H9 (cell line): ENCODE data around the gene GAB3. TPM values are rescaled to one million over a fixed set of nuclear protein-coding genes. Genes with fewer than 3 reads are reported as not detected.

Experiments used
- DNase-seq: peaks from one replicate; pipeline ENCODE4 v3.0.0-alpha.2; 2017
- H2AFZ ChIP-seq: one replicate; pipeline ENCODE4 v1.6.1; 2013; ENCODE audit warnings: mild to moderate bottlenecking, low read length, control low read depth, moderate library complexity
- H2AK5ac ChIP-seq: 2 replicates; pipeline ENCODE4 v1.6.1; 2013; ENCODE audit warnings: low read length, control low read depth, mixed read lengths; ENCODE audit not compliant: insufficient read length
- H2BK120ac ChIP-seq: one replicate; pipeline ENCODE4 v1.6.1; 2013; ENCODE audit warnings: low read depth, mild to moderate bottlenecking, low read length, control low read depth, inconsistent platforms; ENCODE audit not compliant: poor library complexity, severe bottlenecking
- H2BK12ac ChIP-seq: 2 replicates; pipeline ENCODE4 v1.6.1; 2013; ENCODE audit warnings: low read length, control low read depth, mixed read lengths, low read depth; ENCODE audit not compliant: insufficient read length
- H2BK15ac ChIP-seq: 2 replicates; pipeline ENCODE4 v1.6.1; 2013; ENCODE audit warnings: low read depth, low read length, control low read depth
- H2BK20ac ChIP-seq: one replicate; pipeline ENCODE4 v1.6.1; 2013; ENCODE audit warnings: low read depth, mild to moderate bottlenecking, low read length, control low read depth, inconsistent platforms; ENCODE audit not compliant: poor library complexity, severe bottlenecking
- H2BK5ac ChIP-seq: 2 replicates; pipeline ENCODE4 v1.6.1; 2013; ENCODE audit warnings: low read length, control low read depth, mixed read lengths; ENCODE audit not compliant: insufficient read length
- H3K14ac ChIP-seq: 2 replicates; pipeline ENCODE4 v1.6.1; 2013; ENCODE audit warnings: low read length, control low read depth; ENCODE audit not compliant: insufficient read depth
- H3K18ac ChIP-seq: 2 replicates; pipeline ENCODE4 v1.6.1; 2013; ENCODE audit warnings: low read depth, mild to moderate bottlenecking, mixed read lengths, low read length, control low read depth; ENCODE audit not compliant: insufficient read length
- H3K23ac ChIP-seq: 2 replicates; pipeline ENCODE4 v1.6.1; 2013; ENCODE audit warnings: low read length, control low read depth, mixed read lengths, low read depth; ENCODE audit not compliant: insufficient read length
- H3K23me2 ChIP-seq: 2 replicates; pipeline ENCODE4 v1.6.1; 2013; ENCODE audit warnings: low read depth, mild to moderate bottlenecking, mixed read lengths, low read length, control low read depth; ENCODE audit not compliant: insufficient read length, poor library complexity, severe bottlenecking
- H3K27ac ChIP-seq: 2 replicates; pipeline ENCODE4 v1.5.1; 2013; ENCODE audit warnings: low read length, control low read depth, mixed read lengths, low read depth; ENCODE audit not compliant: insufficient read length
- H3K27me3 ChIP-seq: 2 replicates; pipeline ENCODE4 v1.6.1; 2013; ENCODE audit warnings: low read length, control low read depth, inconsistent platforms; ENCODE audit not compliant: insufficient read depth
- H3K4ac ChIP-seq: 2 replicates; pipeline ENCODE4 v1.6.1; 2013; ENCODE audit warnings: low read depth, mild to moderate bottlenecking, control low read depth, inconsistent platforms, low read length, moderate library complexity
- H3K4me1 ChIP-seq: 2 replicates; pipeline ENCODE4 v1.6.1; 2013; ENCODE audit warnings: low read length, control low read depth, inconsistent platforms; ENCODE audit not compliant: insufficient read depth
- H3K4me2 ChIP-seq: 2 replicates; pipeline ENCODE4 v1.6.1; 2013; ENCODE audit warnings: low read length, control low read depth, mixed read lengths; ENCODE audit not compliant: insufficient read length, insufficient read depth
- H3K56ac ChIP-seq: 2 replicates; pipeline ENCODE4 v1.6.1; 2013; ENCODE audit warnings: low read depth, mild to moderate bottlenecking, mixed read lengths, low read length, control low read depth; ENCODE audit not compliant: insufficient read length
- H3K79me1 ChIP-seq: 2 replicates; pipeline ENCODE4 v1.6.1; 2013; ENCODE audit warnings: low read depth, mild to moderate bottlenecking, moderate library complexity, low read length, control low read depth, inconsistent platforms; ENCODE audit not compliant: insufficient read depth, poor library complexity, severe bottlenecking
- H3K79me2 ChIP-seq: 2 replicates; pipeline ENCODE4 v1.6.1; 2013; ENCODE audit warnings: low read length, control low read depth, inconsistent platforms; ENCODE audit not compliant: insufficient read depth
- H3K9ac ChIP-seq: 2 replicates; pipeline ENCODE4 v1.6.1; 2013; ENCODE audit warnings: low read length, control low read depth, mixed read lengths; ENCODE audit not compliant: insufficient read length; ENCODE audit errors: extremely low read depth
- H3K9me3 ChIP-seq: one replicate; pipeline ENCODE4 v1.6.1; 2013; ENCODE audit warnings: low read depth, low read length, inconsistent platforms; ENCODE audit not compliant: control insufficient read depth
- H3T11ph ChIP-seq: one replicate; pipeline ENCODE4 v1.6.1; 2013; ENCODE audit warnings: mild to moderate bottlenecking, low read length, control low read depth, inconsistent platforms
- H4K20me1 ChIP-seq: one replicate; pipeline ENCODE4 v1.6.1; 2013; ENCODE audit not compliant: control insufficient read depth, insufficient read length, insufficient read depth
- H4K5ac ChIP-seq: 2 replicates; pipeline ENCODE4 v1.6.1; 2013; ENCODE audit warnings: low read depth, mild to moderate bottlenecking, mixed read lengths, low read length, control low read depth; ENCODE audit not compliant: insufficient read length
- H4K8ac ChIP-seq: replicated peaks from 2 replicates; pipeline ENCODE4 v1.6.1; 2013; ENCODE audit warnings: low read length, control low read depth, mixed read lengths, low read depth; ENCODE audit not compliant: insufficient read length
- H4K91ac ChIP-seq: 2 replicates; pipeline ENCODE4 v1.6.1; 2013; ENCODE audit warnings: low read depth, mild to moderate bottlenecking, moderate library complexity, mixed read lengths, low read length, control low read depth; ENCODE audit not compliant: insufficient read length
- H3K27ac Mint-ChIP-seq, 3 experiments: 2 replicates in 2 of 3; 3 replicates in 1 of 3; pipeline ENCODE4 v1.8.0; 2020 to 2021; ENCODE audit warnings: mixed read lengths in 3 of 3, mild to moderate bottlenecking in 1 of 3, moderate library complexity in 1 of 3
- H3K27me3 Mint-ChIP-seq: 2 replicates; pipeline ENCODE4 v1.8.0; 2021; ENCODE audit warnings: low read depth, mild to moderate bottlenecking, moderate library complexity, mixed read lengths
- H3K36me3 Mint-ChIP-seq, 3 experiments: 2 replicates in 2 of 3; 3 replicates in 1 of 3; pipeline ENCODE4 v1.8.0; 2020 to 2021; ENCODE audit warnings: low read depth in 3 of 3, mixed read lengths in 3 of 3; ENCODE audit not compliant: insufficient read depth in 1 of 3
- H3K4me1 Mint-ChIP-seq, 2 experiments: 2 replicates each; pipeline ENCODE4 v1.8.0; 2020; ENCODE audit warnings: mixed read lengths in 2 of 2
- H3K4me3 Mint-ChIP-seq, 2 experiments: 2 replicates in 1 of 2; 3 replicates in 1 of 2; pipeline ENCODE4 v1.8.0; 2020 to 2021; ENCODE audit warnings: mild to moderate bottlenecking in 2 of 2, mixed read lengths in 2 of 2, moderate library complexity in 1 of 2
- H3K9me3 Mint-ChIP-seq, 2 experiments: 2 replicates in 1 of 2; 3 replicates in 1 of 2; pipeline ENCODE4 v1.8.0; 2020; ENCODE audit warnings: mild to moderate bottlenecking in 2 of 2, mixed read lengths in 2 of 2, moderate library complexity in 1 of 2
- WGBS: extraction: QIAGEN DNeasy Blood & Tissue Kit; methylation state at CpG from one replicate; pipeline ENCODE4 v1.1.7; 2013; ENCODE audit warnings: missing lambda C conversion rate, low lambda C conversion rate, mixed read lengths; ENCODE audit not compliant: insufficient read length; ENCODE audit errors: extremely low coverage; 5-methylcytosine and 5-hydroxymethylcytosine counted together
- total RNA-seq: library from RNA; stranded (reverse); gene quantifications from 2 replicates; pipeline ENCODE4 v1.2.1, GENCODE V29; 2021
- TF ChIP-seq, protein P1 (sequence below): fragments of 200-600 bp; sonication (generic); conservative IDR thresholded peaks from 3 replicates; pipeline ENCODE4 v1.8.0; 2021; ENCODE audit warnings: antibody characterized with exemption, mild to moderate bottlenecking

Gene GAB3
- total RNA-seq, 1 experiment from 2014 or later = 0.46 TPM

DNA sequence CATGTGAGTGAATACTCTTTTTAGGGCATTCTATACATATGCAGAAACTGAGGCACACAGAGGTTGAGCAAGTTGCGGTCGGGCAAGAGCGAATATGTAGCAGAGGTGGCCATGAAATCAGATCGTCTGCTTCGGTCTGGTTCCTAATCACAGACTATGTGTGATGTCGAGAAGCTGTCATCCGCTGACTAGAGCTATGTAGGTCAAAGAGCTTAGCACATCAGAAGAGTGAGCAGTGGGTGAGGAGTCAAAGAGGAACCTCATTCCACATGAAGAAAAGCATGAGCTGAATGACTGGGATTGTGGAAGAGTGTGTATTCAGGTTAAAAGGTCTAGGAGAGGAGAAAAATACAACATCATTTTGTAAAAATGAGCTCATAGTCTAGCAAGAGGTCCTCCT is 19.0 kb downstream of the GAB3 start:
- H3K27ac Mint-ChIP-seq = no peak overlapping the region
- H4K91ac ChIP-seq = no peak overlapping the region
- no peaks in the 10 kb centered on the region for H3K27me3 ChIP-seq
- no peak overlapping the region for H3K4me3 Mint-ChIP-seq
- H3K18ac ChIP-seq = no peak overlapping the region
- peaks cover 2% of the 10 kb centered on the region; the same call in 1 of the 2 replicates for H3K4me1 ChIP-seq
- H4K20me1 ChIP-seq = no peaks in the 10 kb centered on the region
- no peak overlapping the region for H3K4me2 ChIP-seq
- H3K9me3 ChIP-seq = peaks cover 67% of the 10 kb centered on the region
- H3K4me1 Mint-ChIP-seq = peaks cover 5 to 9% of the 10 kb centered on the region in 2 experiments; a peak in 2 of 4 replicates
- no peak overlapping the region for H3K56ac ChIP-seq
- H3K27me3 Mint-ChIP-seq = no peaks in the 10 kb centered on the region; the same call in 1 of the 2 replicates
- TF ChIP-seq, protein P1, sequence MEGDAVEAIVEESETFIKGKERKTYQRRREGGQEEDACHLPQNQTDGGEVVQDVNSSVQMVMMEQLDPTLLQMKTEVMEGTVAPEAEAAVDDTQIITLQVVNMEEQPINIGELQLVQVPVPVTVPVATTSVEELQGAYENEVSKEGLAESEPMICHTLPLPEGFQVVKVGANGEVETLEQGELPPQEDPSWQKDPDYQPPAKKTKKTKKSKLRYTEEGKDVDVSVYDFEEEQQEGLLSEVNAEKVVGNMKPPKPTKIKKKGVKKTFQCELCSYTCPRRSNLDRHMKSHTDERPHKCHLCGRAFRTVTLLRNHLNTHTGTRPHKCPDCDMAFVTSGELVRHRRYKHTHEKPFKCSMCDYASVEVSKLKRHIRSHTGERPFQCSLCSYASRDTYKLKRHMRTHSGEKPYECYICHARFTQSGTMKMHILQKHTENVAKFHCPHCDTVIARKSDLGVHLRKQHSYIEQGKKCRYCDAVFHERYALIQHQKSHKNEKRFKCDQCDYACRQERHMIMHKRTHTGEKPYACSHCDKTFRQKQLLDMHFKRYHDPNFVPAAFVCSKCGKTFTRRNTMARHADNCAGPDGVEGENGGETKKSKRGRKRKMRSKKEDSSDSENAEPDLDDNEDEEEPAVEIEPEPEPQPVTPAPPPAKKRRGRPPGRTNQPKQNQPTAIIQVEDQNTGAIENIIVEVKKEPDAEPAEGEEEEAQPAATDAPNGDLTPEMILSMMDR = no peak
- H3K27ac ChIP-seq = no peak overlapping the region
- no peak overlapping the region for H2BK15ac ChIP-seq
- H3K79me2 ChIP-seq = no peaks in the 10 kb centered on the region
- no peak overlapping the region for H2AK5ac ChIP-seq
- H2AFZ ChIP-seq = no peak overlapping the region
- H3K79me1 ChIP-seq = no peaks in the 10 kb centered on the region
- no peak overlapping the region for H2BK20ac ChIP-seq
- H4K8ac ChIP-seq = no peak overlapping the region
- H2BK12ac ChIP-seq = no peak overlapping the region
- WGBS = no CpG with 5 or more reads among the region's 7 CpGs
- no peak for DNase-seq
- no peak overlapping the region for H2BK120ac ChIP-seq
- H3K4ac ChIP-seq = no peak overlapping the region
- H3K36me3 Mint-ChIP-seq = peaks cover 0 to 2% (median 0%) of the 10 kb centered on the region in 3 experiments; a peak in 1 of 7 replicates
- no peak overlapping the region for H3K9ac ChIP-seq
- no peak overlapping the region for H2BK5ac ChIP-seq
- no peak overlapping the region for H3K14ac ChIP-seq
- peaks cover 77 to 81% of the 10 kb centered on the region in 2 experiments for H3K9me3 Mint-ChIP-seq
- no peak overlapping the region for H3K23ac ChIP-seq
- no peaks in the 10 kb centered on the region for H3K23me2 ChIP-seq
- H4K5ac ChIP-seq = no peak overlapping the region
- no peak overlapping the region for H3T11ph ChIP-seq
